ENCODE measurements around the gene PTGES3L.
"Not testable (repeated sequence)": the region's sequence is repeated elsewhere in the genome, so short reads cannot be mapped to it uniquely, and the experiment has no call there.

Gene PTGES3L

GRCh38 chr17:43014020-43014648 lies 34.3 kb upstream of the PTGES3L start:
- no peak for DNase-seq

- no peak for DNase-seq
Observed at GRCh38 chr17:43013296-43013695, 33.4 kb upstream of the PTGES3L start.

- no peak for DNase-seq
Observed at GRCh38 chr17:43011728-43012472, 32.0 kb upstream of the PTGES3L start.

- no peak for DNase-seq
Observed at GRCh38 chr17:43010667-43011308, 30.9 kb upstream of the PTGES3L start.

GRCh38 chr17:43006639-43007551 lies 27.0 kb upstream of the PTGES3L start, which contains the start of gene IFI35:
Gene IFI35, plus strand, starts transcription at chr17:43006784. Its CDS starts 164 bp downstream, at chr17:43006948.
- peak; percentile 92 for DNase-seq

- no peak for DNase-seq
Observed at GRCh38 chr17:43003542-43004172, 23.8 kb upstream of the PTGES3L start.

- not testable (repeated sequence) for DNase-seq
Observed at GRCh38 chr17:43000894-43001293, 21.0 kb upstream of the PTGES3L start.

- no peak for DNase-seq
Observed at GRCh38 chr17:42999003-42999525, 19.2 kb upstream of the PTGES3L start.

- peak; percentile 99 for DNase-seq
Observed at GRCh38 chr17:42997984-42998938, 18.4 kb upstream of the PTGES3L start, which contains the start of gene RPL27. Gene RPL27, plus strand, starts transcription at chr17:42998419. Its CDS starts 332 bp downstream, at chr17:42998751.

- DNase-seq = no peak
Observed at GRCh38 chr17:42997390-42997983, 17.6 kb upstream of the PTGES3L start.

- not testable (repeated sequence) for DNase-seq
Observed at GRCh38 chr17:42993913-42994312, 14.0 kb upstream of the PTGES3L start.

- DNase-seq = no peak
Observed at GRCh38 chr17:42992872-42993271, 13.0 kb upstream of the PTGES3L start.

GRCh38 chr17:42991471-42991870 lies 11.6 kb upstream of the PTGES3L start:
- no peak for DNase-seq

GRCh38 chr17:42989726-42990652 lies 10.1 kb upstream of the PTGES3L start:
- DNase-seq = no peak

GRCh38 chr17:42989141-42989540 lies 9.3 kb upstream of the PTGES3L start:
- DNase-seq = no peak

GRCh38 chr17:42985225-42985624 lies 5.3 kb upstream of the PTGES3L start:
- no peak for DNase-seq

GRCh38 chr17:42982266-42982665 lies 2.4 kb upstream of the PTGES3L start:
- no peak for DNase-seq

GRCh38 chr17:42980766-42981397 lies 1.0 kb upstream of the PTGES3L start:
- DNase-seq = peak; percentile 88
